Heart left ventricle (tissue), 16 donors: ENCODE results near the gene PARD3B. TPM values are rescaled to one million over a fixed set of nuclear protein-coding genes. Genes with fewer than 3 reads are reported as not detected.

Experiments used
- ATAC-seq, 4 donors: fragments of 200-7000 bp; cut with Tn5 transposase; one replicate each; pipeline ENCODE4 v1.9.1; 2020 to 2022; ENCODE audit warnings: moderate library complexity in 4 of 4, mild to moderate bottlenecking in 3 of 4, moderate number of reproducible peaks in 1 of 4
- DNase-seq, 5 donors: peaks; one replicate each; pipeline ENCODE4 v3.0.0-alpha.2; 2020
- H3K27ac ChIP-seq, 12 donors: fragments of 200-600 bp; sonication (generic) in 4 of 12; one replicate each; pipeline versions ENCODE4 v1.5.0 to v1.8.0; 2016 to 2022; ENCODE audit warnings: mild to moderate bottlenecking in 2 of 12
- H3K27me3 ChIP-seq, 9 donors: fragments of 200-600 bp; sonication (generic) in 2 of 9; one replicate each; pipeline versions ENCODE4 v1.5.1 to v1.8.0; 2016 to 2022; ENCODE audit warnings: mild to moderate bottlenecking in 3 of 9
- H3K36me3 ChIP-seq, 9 donors: fragments of 200-600 bp; sonication (generic) in 2 of 9; one replicate each; pipeline versions ENCODE4 v1.5.0 to v1.8.0; 2018 to 2022; ENCODE audit warnings: mild to moderate bottlenecking in 2 of 9
- H3K4me1 ChIP-seq, 12 donors: fragments of 200-600 bp; sonication (generic) in 4 of 12; one replicate each; pipeline versions ENCODE4 v1.5.0 to v1.8.0; 2016 to 2022; ENCODE audit warnings: mild to moderate bottlenecking in 3 of 12
- H3K4me3 ChIP-seq, 12 donors: fragments of 200-600 bp; sonication (generic) in 4 of 12; one replicate each; pipeline versions ENCODE4 v1.5.0 to v1.8.0; 2017 to 2022; ENCODE audit warnings: mild to moderate bottlenecking in 9 of 12, moderate library complexity in 4 of 12
- H3K9me3 ChIP-seq, 12 donors: fragments of 200-600 bp; sonication (generic) in 4 of 12; one replicate each; pipeline versions ENCODE4 v1.5.0 to v1.8.0; 2016 to 2022; ENCODE audit warnings: mild to moderate bottlenecking in 1 of 12
- POLR2A ChIP-seq, 2 donors: fragments of 450-650 bp; IDR thresholded peaks; one replicate each; pipeline ENCODE4 v1.6.1; 2017; ENCODE audit warnings: antibody characterized with exemption in 2 of 2, mild to moderate bottlenecking in 2 of 2, moderate library complexity in 2 of 2
- WGBS, 4 donors: extraction: QIAGEN DNeasy Blood & Tissue Kit in 2 of 4; methylation state at CpG; one replicate each; pipeline versions ENCODE4 v1.1.5 to v1.1.7; 2013 to 2018; 5-methylcytosine and 5-hydroxymethylcytosine counted together
- intact Hi-C, 10 donors: fragments of 100-400 bp; cut with DNase I; formaldehyde crosslinking; loops; one replicate each; pipeline versions ENCODE4 v1.11.1 to v1.14.2; 2022
- polyA plus RNA-seq, 2 donors: library from polyadenylated mRNA; stranded (reverse); fragments of 200-250 nt; gene quantifications; one replicate each; pipeline ENCODE4 v1.2.3, GENCODE V29; 2013
- total RNA-seq, 9 donors: library from RNA; depleted of rRNA in 2 of 9; stranded (reverse); fragments of >200 nt in 2 of 9; fragmentation: NEBNext Ultra II Directional in 3 of 9; extraction: Animal tissue kit (Norgen Biotek cat#: 25700) in 3 of 9; gene quantifications; one replicate each; pipeline versions ENCODE4 v1.1.0 to v1.2.4, GENCODE V29; 2016 to 2023
- TF ChIP-seq, protein P1 (sequence below), 12 donors: fragments of 200-600 bp; sonication (generic) in 4 of 12; IDR thresholded peaks; one replicate each; pipeline versions ENCODE4 v1.5.0 to v1.8.0; 2018 to 2022; ENCODE audit warnings: antibody characterized with exemption in 12 of 12, mild to moderate bottlenecking in 5 of 12
- donor health status: ischemic (EF 13 %, LVEDD 7.1; RV severe dilation, severe dysfunction).
- donor health status: healthy with polysubstance abuse.
- donor health status: DM: no; HTN: yes; CAD: no.
- donor health status: DM: no; HTN: no; CAD: no.
- donor health status: ischemic (EF 25% LVEDD 6.9; RV normal size, moderate dysfunction).
- donor health status: ischemic (EF 25% LVEDD 5.7; RV mildly dilated, moderate dysfunction).
- donor health status: healthy.
- donor health status: DM: yes; HTN: yes; CAD: no.
- donor health status: ischemic (EF 35%, LVEDD 5.7; RV mildly dilated, moderate dysfunction).
- donor health status: nonischemic (EF 11% LVEDD 7.7; RV severe dilation, severe dysfunction).
- donor health status: DM: yes; HTN: yes; CAD: no.
- donor health status: PGD.
- donor health status: ischemic (EF 29% LVEDD 5.4; RV normal size, mild dysfunction).
- donor health status: nonischemic (EF 23%, LVEDD 6.1; RV moderate dilation, normal function).

The PARD3B gene
- total and polyA plus RNA-seq, 11 donors, result 0.71 to 15.1 (median 6.2) TPM

DNA sequence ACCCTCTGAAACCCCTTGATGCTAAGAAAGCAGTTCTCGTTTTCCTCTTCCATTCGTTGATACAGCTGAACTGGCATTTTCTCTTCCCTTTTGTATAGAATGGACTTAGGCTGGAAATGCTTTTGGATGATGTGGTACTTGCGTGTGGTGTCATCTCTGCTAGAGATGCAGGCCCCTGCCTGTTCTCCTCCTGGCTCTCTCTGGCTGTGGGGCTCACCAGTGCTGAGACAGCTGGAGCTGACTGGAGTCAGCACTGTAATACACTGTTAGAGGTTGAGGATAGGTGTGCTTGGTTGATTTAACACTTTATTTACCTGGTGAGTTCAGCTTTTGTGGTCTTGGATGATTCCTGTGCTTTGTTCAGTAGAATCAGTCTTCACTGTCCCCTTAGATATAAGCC, 30.2 kb downstream of the PARD3B start:
- no peaks in the 10 kb centered on the region for H3K27me3 ChIP-seq
- no peak overlapping the region for H3K27ac ChIP-seq
- intact Hi-C loops, result no loop called here
- H3K9me3 ChIP-seq, result no peaks in the 10 kb centered on the region
- WGBS, 4 donors, result 94 to 99% (median 96%) methylated on average over 3 of the region's 3 CpGs
- no peaks in the 10 kb centered on the region for H3K36me3 ChIP-seq
- ATAC-seq (no peak), DNase-seq (no peak)
- peaks cover 0 to 11% (median 0%) of the 10 kb centered on the region in 12 donors for H3K4me1 ChIP-seq
- no peak for TF ChIP-seq POLR2A (IDR thresholded peaks at IDR 0.05)
- TF ChIP-seq, protein P1, sequence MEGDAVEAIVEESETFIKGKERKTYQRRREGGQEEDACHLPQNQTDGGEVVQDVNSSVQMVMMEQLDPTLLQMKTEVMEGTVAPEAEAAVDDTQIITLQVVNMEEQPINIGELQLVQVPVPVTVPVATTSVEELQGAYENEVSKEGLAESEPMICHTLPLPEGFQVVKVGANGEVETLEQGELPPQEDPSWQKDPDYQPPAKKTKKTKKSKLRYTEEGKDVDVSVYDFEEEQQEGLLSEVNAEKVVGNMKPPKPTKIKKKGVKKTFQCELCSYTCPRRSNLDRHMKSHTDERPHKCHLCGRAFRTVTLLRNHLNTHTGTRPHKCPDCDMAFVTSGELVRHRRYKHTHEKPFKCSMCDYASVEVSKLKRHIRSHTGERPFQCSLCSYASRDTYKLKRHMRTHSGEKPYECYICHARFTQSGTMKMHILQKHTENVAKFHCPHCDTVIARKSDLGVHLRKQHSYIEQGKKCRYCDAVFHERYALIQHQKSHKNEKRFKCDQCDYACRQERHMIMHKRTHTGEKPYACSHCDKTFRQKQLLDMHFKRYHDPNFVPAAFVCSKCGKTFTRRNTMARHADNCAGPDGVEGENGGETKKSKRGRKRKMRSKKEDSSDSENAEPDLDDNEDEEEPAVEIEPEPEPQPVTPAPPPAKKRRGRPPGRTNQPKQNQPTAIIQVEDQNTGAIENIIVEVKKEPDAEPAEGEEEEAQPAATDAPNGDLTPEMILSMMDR (IDR thresholded peaks at IDR 0.05), result no peak
- H3K4me3 ChIP-seq, result no peak overlapping the region

DNA sequence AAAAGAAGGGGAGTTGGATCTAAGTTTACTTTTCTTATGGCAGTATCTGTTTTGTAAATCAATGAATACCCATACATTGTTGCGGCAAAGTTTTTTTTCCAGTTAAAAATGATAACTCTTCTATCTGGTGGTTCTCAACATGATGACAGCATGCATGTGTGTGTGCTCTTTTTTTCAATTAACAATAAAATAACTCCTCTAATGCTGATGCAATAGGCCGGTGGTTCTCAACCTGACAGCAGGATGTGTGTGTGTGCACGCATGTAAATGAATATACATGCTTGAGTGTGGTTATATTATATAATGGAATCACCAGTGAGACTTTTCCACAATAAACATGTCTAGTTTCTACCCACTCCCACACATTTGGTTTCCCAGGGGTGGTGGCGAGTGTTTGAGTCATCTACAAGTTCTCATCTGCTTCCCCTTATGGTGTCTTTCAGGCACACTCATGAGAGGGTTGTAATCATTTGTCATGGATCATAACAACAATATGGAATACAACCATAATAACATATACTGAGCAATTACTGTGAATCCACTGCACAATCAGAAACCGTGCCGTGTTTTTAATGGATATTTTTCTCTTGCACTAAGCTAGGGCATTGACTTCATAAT, 31.2 kb downstream of the PARD3B start:
- no peak for DNase-seq
- Histone ChIP-seq H3K36me3 (no peaks in the 10 kb centered on the region), H3K9me3 (no peaks in the 10 kb centered on the region), H3K27me3 (no peaks in the 10 kb centered on the region), H3K27ac (no peak overlapping the region), H3K4me3 (no peak overlapping the region), H3K4me1 (peaks cover 0 to 11% (median 0%) of the 10 kb centered on the region in 12 donors)
- 96 to 100% (median 97%) methylated on average over 6 of the region's 6 CpGs for WGBS, 4 donors
- ATAC-seq, result no peak
- TF ChIP-seq POLR2A (IDR thresholded peaks at IDR 0.05), result no peak
- TF ChIP-seq, protein P1 (IDR thresholded peaks at IDR 0.05), result no peak
- intact Hi-C loops, result no loop called here

DNA sequence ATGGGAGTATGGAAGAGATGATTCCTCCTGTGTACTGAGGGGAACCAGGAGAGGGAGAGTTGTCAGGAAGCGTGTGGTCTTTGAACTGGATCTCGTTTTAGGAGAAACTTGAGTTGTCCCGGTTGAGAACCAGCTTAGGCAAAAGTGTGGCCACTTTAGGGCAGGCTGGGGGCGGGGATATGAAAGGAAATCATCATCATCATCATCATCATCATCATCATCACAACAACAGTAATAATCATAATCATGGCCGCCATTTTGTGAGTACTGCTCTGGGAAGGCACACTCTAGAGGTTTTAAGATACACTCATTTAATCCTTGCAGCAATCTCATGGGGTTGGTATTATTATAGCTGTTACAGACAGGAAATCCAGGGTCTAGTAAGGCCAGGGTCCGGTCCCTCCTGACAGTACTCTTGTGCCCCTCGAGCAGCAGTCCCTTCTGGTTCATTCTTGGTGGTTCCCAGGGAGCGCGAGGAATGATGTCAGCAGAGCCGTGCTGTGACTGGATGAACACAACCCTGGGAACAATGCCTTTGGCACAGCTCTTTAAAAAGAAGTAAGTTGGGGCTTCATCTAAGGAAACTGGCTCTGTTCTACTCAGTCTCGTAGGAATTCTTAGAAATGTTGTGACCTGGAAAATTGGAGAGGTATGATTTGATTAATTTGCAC, 33.8 kb downstream of the PARD3B start:
- H3K27ac ChIP-seq, result no peak overlapping the region
- H3K9me3 ChIP-seq, result no peaks in the 10 kb centered on the region
- DNase-seq (no peak), ATAC-seq (no peak)
- no peaks in the 10 kb centered on the region for H3K27me3 ChIP-seq
- no peak overlapping the region for H3K4me3 ChIP-seq
- H3K4me1 ChIP-seq, result peaks cover 0 to 6% (median 0%) of the 10 kb centered on the region in 12 donors
- H3K36me3 ChIP-seq, result no peaks in the 10 kb centered on the region
- intact Hi-C loops, result no loop called here
- WGBS, 4 donors, result 89 to 95% (median 93%) methylated on average over 11 of the region's 11 CpGs
- TF ChIP-seq, protein P1 (IDR thresholded peaks at IDR 0.05), result no peak
- TF ChIP-seq POLR2A (IDR thresholded peaks at IDR 0.05), result no peak

- no peaks in the 10 kb centered on the region for H3K36me3 ChIP-seq
- ATAC-seq (no peak), DNase-seq (no peak)
- intact Hi-C loops, result no loop called here
- no peak overlapping the region for H3K4me3 ChIP-seq
- 53 to 64% (median 62%) methylated on average over 4 of the region's 4 CpGs for WGBS, 4 donors
- H3K27me3 ChIP-seq, result no peaks in the 10 kb centered on the region
- no peaks in the 10 kb centered on the region for H3K4me1 ChIP-seq
- no peak overlapping the region for H3K27ac ChIP-seq
- TF ChIP-seq POLR2A (IDR thresholded peaks at IDR 0.05), result no peak
- TF ChIP-seq, protein P1 (IDR thresholded peaks at IDR 0.05), result no peak
- no peaks in the 10 kb centered on the region for H3K9me3 ChIP-seq
Measured at GRCh38 chr2:204581946-204582345, 36.7 kb downstream of the PARD3B start.
